Anterior cingulate cortex (tissue), 58 donors: ENCODE data around the gene SS18L1.
"Not testable (repeated sequence)": the region's sequence is repeated elsewhere in the genome, so short reads cannot be mapped to it uniquely, and the experiment has no call there.

Source experiments
- DNase-seq, 58 donors: peaks; one replicate each; lab custom pipeline; 2025; lab: John Stamatoyannopoulos, UW

The SS18L1 gene

GRCh38 chr20:62136283-62137091 lies 7.1 kb upstream of the SS18L1 start:
- peak in 31 of 58 donors; percentile 7 to 71 (median 28) for DNase-seq

- DNase-seq, result no peak
Measured at GRCh38 chr20:62137092-62137384, 6.5 kb upstream of the SS18L1 start.

GRCh38 chr20:62137478-62138203 lies 5.9 kb upstream of the SS18L1 start:
- DNase-seq, result no peak

- DNase-seq, result no peak
Measured at GRCh38 chr20:62138204-62138543, 5.4 kb upstream of the SS18L1 start.

- no peak for DNase-seq
Measured at GRCh38 chr20:62138912-62139311, 4.7 kb upstream of the SS18L1 start.

- DNase-seq, result no peak
Measured at GRCh38 chr20:62139636-62140035, 3.9 kb upstream of the SS18L1 start.

- no peak for DNase-seq
Measured at GRCh38 chr20:62141043-62141396, 2.5 kb upstream of the SS18L1 start.

- DNase-seq, result peak in 1 of 58 donors; percentile 16
Measured at GRCh38 chr20:62141397-62142251, 1.9 kb upstream of the SS18L1 start.

GRCh38 chr20:62142252-62143080 lies 1.1 kb upstream of the SS18L1 start:
- no peak for DNase-seq

- DNase-seq, result peak in 28 of 58 donors; percentile 7 to 61 (median 32)
Measured at GRCh38 chr20:62143957-62144825, 622 bp downstream of the SS18L1 start.

GRCh38 chr20:62145688-62146018 lies 2.1 kb downstream of the SS18L1 start:
- DNase-seq, result no peak

GRCh38 chr20:62146019-62146755 lies 2.6 kb downstream of the SS18L1 start:
- no peak for DNase-seq

GRCh38 chr20:62147125-62147524 lies 3.6 kb downstream of the SS18L1 start:
- no peak for DNase-seq

- DNase-seq, result no peak
Measured at GRCh38 chr20:62147528-62147927, 4.0 kb downstream of the SS18L1 start.

- DNase-seq, result not testable (repeated sequence)
Measured at GRCh38 chr20:62148383-62148782, 4.8 kb downstream of the SS18L1 start.

GRCh38 chr20:62148908-62149314 lies 5.3 kb downstream of the SS18L1 start:
- no peak for DNase-seq

- peak in 14 of 58 donors; percentile 11 to 38 (median 24) for DNase-seq
Measured at GRCh38 chr20:62149532-62150309, 6.2 kb downstream of the SS18L1 start.

- no peak for DNase-seq
Measured at GRCh38 chr20:62150310-62150575, 6.7 kb downstream of the SS18L1 start.
